ENCODE results near the gene LMAN2L. TPM values are rescaled to one million over a fixed set of nuclear protein-coding genes. Genes with fewer than 3 reads are reported as not detected.

The LMAN2L gene
- total and polyA plus RNA-seq, 7 donors = 8.6 to 24.1 (median 12.7) TPM

DNA sequence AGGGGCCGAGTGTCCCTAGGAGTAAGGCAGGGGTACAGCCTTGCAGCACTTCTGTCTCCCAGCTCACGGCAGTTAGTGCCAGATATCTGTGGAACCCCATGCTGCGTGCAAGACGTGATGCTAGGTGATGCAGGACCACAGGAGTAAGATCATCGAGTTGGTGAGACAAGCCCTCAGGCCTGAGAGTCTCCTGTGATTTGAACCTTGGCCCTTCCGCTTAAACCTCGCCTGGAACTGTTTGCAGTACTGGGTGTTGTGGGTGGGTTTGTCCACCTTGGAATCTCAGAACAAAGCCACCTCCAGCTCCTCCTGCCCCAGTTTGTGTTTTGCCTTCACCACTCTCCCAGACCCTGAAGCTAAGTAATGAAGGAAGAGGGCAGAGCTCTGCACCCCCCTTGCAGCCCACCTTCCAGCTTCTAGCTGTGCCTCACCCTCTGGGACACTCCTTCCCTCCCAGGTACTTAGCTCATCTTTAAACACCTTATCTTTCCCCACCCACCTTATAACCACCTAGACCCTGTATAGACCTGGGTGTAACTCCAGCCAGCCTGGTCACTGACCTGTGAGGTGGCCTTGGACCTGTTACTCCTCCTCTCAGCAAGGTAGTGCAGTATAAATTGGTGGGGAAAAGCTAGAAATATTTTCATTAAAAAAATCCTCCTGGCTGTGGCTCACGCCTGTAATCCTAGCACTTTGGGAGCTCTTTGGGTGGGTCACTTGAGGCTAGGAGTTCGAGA is 27.4 kb upstream of the LMAN2L start:
- H3K4me1 ChIP-seq = peaks cover 41% of the 10 kb centered on the region
- no peaks in the 10 kb centered on the region for H3K27me3 ChIP-seq (ENCODE audit: insufficient read depth in 3 of 3, low read length in 2 of 3)
- H3K36me3 ChIP-seq (ENCODE audit: insufficient read depth in 1 of 2, low read depth in 1 of 2) = no peaks in the 10 kb centered on the region
- H3K9me3 ChIP-seq = no peaks in the 10 kb centered on the region
- TF ChIP-seq, protein P1, sequence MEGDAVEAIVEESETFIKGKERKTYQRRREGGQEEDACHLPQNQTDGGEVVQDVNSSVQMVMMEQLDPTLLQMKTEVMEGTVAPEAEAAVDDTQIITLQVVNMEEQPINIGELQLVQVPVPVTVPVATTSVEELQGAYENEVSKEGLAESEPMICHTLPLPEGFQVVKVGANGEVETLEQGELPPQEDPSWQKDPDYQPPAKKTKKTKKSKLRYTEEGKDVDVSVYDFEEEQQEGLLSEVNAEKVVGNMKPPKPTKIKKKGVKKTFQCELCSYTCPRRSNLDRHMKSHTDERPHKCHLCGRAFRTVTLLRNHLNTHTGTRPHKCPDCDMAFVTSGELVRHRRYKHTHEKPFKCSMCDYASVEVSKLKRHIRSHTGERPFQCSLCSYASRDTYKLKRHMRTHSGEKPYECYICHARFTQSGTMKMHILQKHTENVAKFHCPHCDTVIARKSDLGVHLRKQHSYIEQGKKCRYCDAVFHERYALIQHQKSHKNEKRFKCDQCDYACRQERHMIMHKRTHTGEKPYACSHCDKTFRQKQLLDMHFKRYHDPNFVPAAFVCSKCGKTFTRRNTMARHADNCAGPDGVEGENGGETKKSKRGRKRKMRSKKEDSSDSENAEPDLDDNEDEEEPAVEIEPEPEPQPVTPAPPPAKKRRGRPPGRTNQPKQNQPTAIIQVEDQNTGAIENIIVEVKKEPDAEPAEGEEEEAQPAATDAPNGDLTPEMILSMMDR (IDR thresholded peaks at IDR 0.05) = no peak
- H3K27ac ChIP-seq = no peak overlapping the region
- intact Hi-C loops (cut with DNase I) = loop anchor here in 1 of 2 donors (5.0 to 10.0 kb wide), 2 partner anchors 40 to 133 kb away; partner anchors contain the start of gene KANSL3
- 90 to 95% (median 93%) methylated on average over 9 of the region's 9 CpGs for WGBS, 3 donors
- ATAC-seq = no peak
- no peak overlapping the region for H3K4me3 ChIP-seq
- no peak for DNase-seq

DNA sequence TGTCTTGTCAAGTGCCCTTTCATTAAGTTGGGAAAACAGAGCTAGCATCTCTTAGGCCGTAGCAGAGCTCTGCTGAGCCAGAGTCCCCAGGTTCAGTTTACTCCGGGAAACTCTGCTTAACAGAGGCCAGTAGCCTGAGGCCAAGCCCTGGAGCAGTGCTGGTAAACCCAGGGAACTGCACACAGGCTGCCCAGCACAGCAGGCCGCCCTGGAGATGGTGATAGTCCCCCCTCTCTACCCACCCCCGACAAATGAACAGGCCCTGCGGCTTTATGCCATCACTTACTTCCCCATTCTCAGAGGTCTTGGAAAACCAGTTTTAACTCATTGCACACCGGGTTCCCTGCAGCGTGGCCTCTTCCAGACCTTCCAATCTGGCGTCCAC is 24.4 kb upstream of the LMAN2L start:
- H3K27me3 ChIP-seq (ENCODE audit: insufficient read depth in 3 of 3, low read length in 2 of 3) = no peaks in the 10 kb centered on the region
- WGBS, 3 donors = 51 to 63% (median 51%) methylated on average over 8 of the region's 8 CpGs
- intact Hi-C loops (cut with DNase I) = loop anchor here (5.0 to 10.0 kb wide), 2 partner anchors 127 to 129 kb away; partner anchors contain the start of gene KANSL3 (in 2 of the 2)
- no peaks in the 10 kb centered on the region for H3K9me3 ChIP-seq
- H3K4me1 ChIP-seq = peaks cover 38% of the 10 kb centered on the region
- TF ChIP-seq, protein P1 (IDR thresholded peaks at IDR 0.05) = no peak
- H3K4me3 ChIP-seq = peak overlapping the region; percentile 70
- DNase-seq (no peak), ATAC-seq (no peak)
- H3K36me3 ChIP-seq (ENCODE audit: insufficient read depth in 1 of 2, low read depth in 1 of 2) = no peaks in the 10 kb centered on the region
- H3K27ac ChIP-seq = peak overlapping the region; percentile 47

DNA sequence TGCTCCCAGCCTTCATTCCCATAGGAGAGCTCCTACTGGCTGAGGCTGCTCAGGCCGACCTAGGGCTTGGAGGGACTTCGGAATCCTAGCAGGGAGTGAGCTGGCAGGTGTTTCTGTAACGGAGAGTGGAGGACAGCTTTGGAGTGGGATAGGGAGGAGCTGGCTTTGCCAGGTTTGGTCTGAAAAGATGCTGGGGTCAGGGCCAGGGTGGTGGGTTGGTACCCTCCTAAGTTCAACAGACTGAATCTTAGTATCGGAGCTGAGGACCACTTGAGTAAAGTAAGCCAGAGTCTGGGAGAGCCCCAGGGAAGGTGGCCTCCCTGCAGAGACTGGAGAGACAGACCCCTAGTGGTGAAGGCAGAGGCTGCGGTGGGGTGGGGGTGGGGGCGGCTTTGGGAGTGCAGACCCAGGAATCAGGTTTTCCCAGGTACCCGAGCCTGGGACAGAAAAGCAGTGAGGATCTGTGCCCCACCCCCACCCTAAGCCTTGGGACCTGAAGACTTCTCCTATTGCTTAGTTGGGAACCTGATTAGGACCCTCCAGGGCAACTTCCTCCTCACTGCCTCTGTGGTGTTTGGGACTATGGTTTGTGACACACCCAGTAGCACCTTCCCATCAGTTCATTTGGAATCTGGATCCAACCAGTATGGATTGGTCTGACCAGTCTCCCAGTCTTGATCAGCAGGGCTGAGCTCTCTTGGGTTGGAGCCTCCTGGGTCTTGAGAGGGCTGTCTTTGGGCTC is 23.8 kb upstream of the LMAN2L start:
- peak overlapping the region; percentile 60 for H3K27ac ChIP-seq
- no peaks in the 10 kb centered on the region for H3K9me3 ChIP-seq
- no peaks in the 10 kb centered on the region for H3K27me3 ChIP-seq (ENCODE audit: insufficient read depth in 3 of 3, low read length in 2 of 3)
- H3K4me3 ChIP-seq = peak overlapping the region; percentile 70
- no peaks in the 10 kb centered on the region for H3K36me3 ChIP-seq (ENCODE audit: insufficient read depth in 1 of 2, low read depth in 1 of 2)
- ATAC-seq (peak in 2 of 4 donors; percentile 28 to 34), DNase-seq (no peak)
- peaks cover 36% of the 10 kb centered on the region for H3K4me1 ChIP-seq
- TF ChIP-seq, protein P1 (IDR thresholded peaks at IDR 0.05) = peak; percentile 31
- intact Hi-C loops (cut with DNase I) = loop anchor here (2.0 to 10.0 kb wide), 3 partner anchors 37 to 129 kb away; partner anchors contain the start of gene KANSL3 (in 2 of the 2)
- WGBS, 3 donors = 33 to 45% (median 39%) methylated on average over 6 to 7 of the region's 7 CpGs

DNA sequence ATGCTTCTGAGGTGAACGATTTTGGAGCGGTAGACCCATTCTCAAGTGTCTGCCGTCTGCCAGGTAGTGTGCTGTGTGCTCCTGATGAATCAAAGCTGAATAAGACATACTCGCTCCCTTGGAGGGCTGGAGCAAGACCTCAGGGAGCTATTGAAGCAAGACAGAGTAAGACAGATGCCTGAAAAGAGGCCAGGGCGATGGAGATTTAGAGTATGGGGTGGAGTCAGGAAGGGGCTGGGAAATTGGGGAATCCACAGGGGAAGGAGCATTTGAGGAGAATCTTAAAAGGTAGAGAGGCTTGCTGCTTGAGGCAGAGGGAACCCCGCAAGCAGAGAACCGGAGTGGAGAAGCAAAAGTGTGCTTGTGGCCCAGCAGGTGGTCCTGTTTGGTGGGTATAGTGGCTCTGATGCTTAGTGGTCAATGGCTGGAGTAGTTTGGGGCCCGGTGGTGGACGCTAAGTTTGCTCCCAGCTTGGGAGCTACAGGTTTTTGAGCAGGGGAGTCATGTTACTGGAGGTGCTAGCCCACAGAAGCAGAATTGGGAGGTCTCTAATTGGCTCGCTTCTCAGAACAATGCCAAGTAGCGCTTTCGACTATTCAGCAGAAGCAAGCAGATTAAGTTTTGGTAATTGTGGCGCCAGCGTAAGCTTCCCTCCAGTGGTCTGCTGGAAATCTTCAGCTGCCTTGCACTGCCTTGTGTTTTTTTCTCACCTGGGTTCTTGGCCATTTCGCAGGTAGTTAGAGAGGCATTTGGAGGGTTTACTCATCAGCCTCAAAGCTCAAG is 22.9 kb upstream of the LMAN2L start:
- DNase-seq = no peak
- H3K9me3 ChIP-seq = no peaks in the 10 kb centered on the region
- ATAC-seq = no peak
- peaks cover 36% of the 10 kb centered on the region for H3K4me1 ChIP-seq
- no peaks in the 10 kb centered on the region for H3K36me3 ChIP-seq (ENCODE audit: insufficient read depth in 1 of 2, low read depth in 1 of 2)
- WGBS, 3 donors = 21 to 34% (median 22%) methylated on average over 15 of the region's 15 CpGs
- H3K27me3 ChIP-seq (ENCODE audit: insufficient read depth in 3 of 3, low read length in 2 of 3) = no peaks in the 10 kb centered on the region
- H3K4me3 ChIP-seq = peak overlapping the region; percentile 70
- TF ChIP-seq, protein P1 (IDR thresholded peaks at IDR 0.05) = no peak
- H3K27ac ChIP-seq = peak overlapping the region; percentile 60
- intact Hi-C loops (cut with DNase I) = loop anchor here (2.0 to 10.0 kb wide), 3 partner anchors 38 to 128 kb away; partner anchors contain the start of gene KANSL3 (in 2 of the 2)
